ENCODE data around the gene DYNC2H1. TPM values are rescaled to one million over a fixed set of nuclear protein-coding genes. Genes with fewer than 3 reads are reported as not detected.

The DYNC2H1 gene
- total RNA-seq, 1 donor from 2014 or later: 16.2 TPM

DNA sequence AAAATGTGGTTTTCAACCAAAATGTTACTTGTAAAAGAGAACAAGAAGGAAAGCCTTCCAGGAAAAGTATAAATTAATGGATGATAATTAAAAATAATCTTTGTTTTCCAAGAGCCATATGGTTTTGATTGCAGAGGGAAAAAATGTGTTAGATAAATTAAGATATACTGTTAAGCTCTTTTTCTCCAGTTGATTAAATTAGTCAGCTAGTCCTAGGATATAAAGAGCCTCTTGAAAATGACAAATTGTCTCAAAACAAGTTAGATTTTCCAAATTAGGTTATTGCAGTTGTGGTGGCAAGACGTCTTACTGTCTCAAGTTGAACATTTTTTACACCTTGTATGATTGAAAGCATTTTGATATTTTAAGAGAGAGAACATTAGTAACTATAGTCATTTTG, 110.9 kb downstream of the DYNC2H1 start:
- Histone ChIP-seq H3K27ac (no peak overlapping the region), H3K9me3 (no peaks in the 10 kb centered on the region), H3K36me3 (no peaks in the 10 kb centered on the region), H3K4me3 (no peak overlapping the region), H3K27me3 (no peaks in the 10 kb centered on the region), H3K4me1 (no peaks in the 10 kb centered on the region)
- ATAC-seq: no peak
- DNase-seq: no peak
- TF ChIP-seq, protein P1, sequence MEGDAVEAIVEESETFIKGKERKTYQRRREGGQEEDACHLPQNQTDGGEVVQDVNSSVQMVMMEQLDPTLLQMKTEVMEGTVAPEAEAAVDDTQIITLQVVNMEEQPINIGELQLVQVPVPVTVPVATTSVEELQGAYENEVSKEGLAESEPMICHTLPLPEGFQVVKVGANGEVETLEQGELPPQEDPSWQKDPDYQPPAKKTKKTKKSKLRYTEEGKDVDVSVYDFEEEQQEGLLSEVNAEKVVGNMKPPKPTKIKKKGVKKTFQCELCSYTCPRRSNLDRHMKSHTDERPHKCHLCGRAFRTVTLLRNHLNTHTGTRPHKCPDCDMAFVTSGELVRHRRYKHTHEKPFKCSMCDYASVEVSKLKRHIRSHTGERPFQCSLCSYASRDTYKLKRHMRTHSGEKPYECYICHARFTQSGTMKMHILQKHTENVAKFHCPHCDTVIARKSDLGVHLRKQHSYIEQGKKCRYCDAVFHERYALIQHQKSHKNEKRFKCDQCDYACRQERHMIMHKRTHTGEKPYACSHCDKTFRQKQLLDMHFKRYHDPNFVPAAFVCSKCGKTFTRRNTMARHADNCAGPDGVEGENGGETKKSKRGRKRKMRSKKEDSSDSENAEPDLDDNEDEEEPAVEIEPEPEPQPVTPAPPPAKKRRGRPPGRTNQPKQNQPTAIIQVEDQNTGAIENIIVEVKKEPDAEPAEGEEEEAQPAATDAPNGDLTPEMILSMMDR (IDR thresholded peaks at IDR 0.05): no peak
- intact Hi-C loops (cut with DNase I): no loop called here

DNA sequence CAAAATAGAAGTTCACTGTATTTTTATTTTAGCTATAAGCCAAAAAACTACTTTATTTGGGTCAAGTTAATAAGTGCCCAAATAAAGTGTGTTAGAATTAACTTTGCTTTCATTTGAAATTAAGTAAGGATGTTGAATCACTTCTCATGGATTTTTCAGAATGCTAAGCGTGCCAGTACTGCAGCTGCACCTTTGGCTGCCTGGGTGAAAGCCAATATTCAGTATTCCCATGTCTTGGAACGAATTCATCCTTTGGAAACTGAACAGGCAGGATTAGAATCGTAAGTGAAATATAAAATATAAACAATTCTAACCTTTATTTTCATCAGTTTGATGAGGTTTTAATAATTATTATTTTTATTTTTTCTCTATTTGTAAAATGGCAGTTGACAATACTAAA, 113.6 kb downstream of the DYNC2H1 start:
- no peaks in the 10 kb centered on the region for H3K9me3 ChIP-seq
- no peak overlapping the region for H3K4me3 ChIP-seq
- ATAC-seq: no peak
- H3K27me3 ChIP-seq: no peaks in the 10 kb centered on the region
- TF ChIP-seq, protein P1 (IDR thresholded peaks at IDR 0.05): no peak
- H3K27ac ChIP-seq: no peak overlapping the region
- DNase-seq: no peak
- no peaks in the 10 kb centered on the region for H3K36me3 ChIP-seq
- intact Hi-C loops (cut with DNase I): no loop called here
- H3K4me1 ChIP-seq: no peaks in the 10 kb centered on the region

DNA sequence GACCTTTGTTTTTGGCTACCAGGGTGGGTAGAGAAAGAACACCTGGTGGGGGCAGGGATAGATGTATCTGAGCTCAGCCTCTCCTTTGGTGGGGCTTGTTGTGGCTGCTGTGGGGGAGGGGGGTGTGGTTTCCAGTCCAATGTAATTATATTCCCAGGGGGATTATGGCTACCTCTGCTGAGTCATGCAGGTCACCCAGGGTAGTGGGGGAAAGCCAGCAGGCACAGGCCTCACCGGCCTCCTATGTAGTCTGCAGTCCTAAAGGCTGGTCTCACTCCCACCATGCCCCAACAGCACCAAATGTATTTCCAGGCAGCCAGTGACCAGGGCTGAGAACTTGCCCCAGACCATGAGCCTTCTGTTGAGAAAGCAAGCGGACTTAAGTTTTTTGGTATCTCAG, 119.6 kb downstream of the DYNC2H1 start:
- TF ChIP-seq, protein P1 (IDR thresholded peaks at IDR 0.05): no peak
- Histone ChIP-seq H3K27ac (no peak overlapping the region), H3K4me3 (no peak overlapping the region), H3K36me3 (no peaks in the 10 kb centered on the region), H3K4me1 (no peaks in the 10 kb centered on the region), H3K27me3 (no peaks in the 10 kb centered on the region), H3K9me3 (no peaks in the 10 kb centered on the region)
- ATAC-seq (no peak), DNase-seq (no peak)
- intact Hi-C loops (cut with DNase I): no loop called here

DNA sequence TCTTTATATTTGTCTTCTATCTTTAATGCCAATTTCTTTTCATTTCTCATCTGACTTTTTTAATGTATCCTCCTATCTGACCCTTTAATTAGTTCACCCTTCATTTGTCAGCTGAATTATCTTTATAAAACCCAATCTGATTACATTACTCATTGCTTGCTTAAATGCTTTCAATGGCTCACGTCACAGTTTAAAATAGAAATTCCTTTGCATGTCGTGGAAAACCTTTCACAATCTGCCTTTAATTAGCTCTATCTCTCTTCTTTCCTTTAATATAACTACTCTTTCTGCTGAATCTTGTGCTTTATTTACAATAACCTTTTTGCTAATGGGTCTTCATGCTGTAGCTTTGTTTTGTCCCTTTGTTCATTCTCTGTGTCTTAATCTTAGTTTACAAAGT, 125.7 kb downstream of the DYNC2H1 start:
- intact Hi-C loops (cut with DNase I): no loop called here
- H3K4me3 ChIP-seq: no peak overlapping the region
- H3K27me3 ChIP-seq: no peaks in the 10 kb centered on the region
- H3K36me3 ChIP-seq: peaks cover 4% of the 10 kb centered on the region
- no peak overlapping the region for H3K27ac ChIP-seq
- ATAC-seq (no peak), DNase-seq (no peak)
- H3K9me3 ChIP-seq: no peaks in the 10 kb centered on the region
- H3K4me1 ChIP-seq: no peaks in the 10 kb centered on the region
- TF ChIP-seq, protein P1 (IDR thresholded peaks at IDR 0.05): no peak

DNA sequence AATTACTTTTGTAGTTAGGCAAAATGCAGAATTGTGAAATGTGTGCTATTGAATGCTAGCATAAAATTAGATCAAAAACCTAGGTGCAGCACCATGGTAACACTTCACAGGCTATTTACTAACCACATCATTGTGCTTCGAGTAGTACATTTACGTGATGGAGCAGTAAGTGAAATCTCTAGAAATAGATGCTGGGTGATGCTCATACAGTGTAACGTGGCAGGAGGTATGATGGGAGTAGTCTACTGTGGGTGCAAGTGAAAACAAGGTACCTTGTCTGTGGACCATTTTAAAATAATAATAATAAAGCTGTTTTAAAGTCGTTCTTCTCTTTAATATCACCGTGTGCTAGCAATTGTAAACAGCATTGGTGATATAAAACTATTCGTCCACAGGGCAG, 132.3 kb downstream of the DYNC2H1 start:
- Histone ChIP-seq H3K9me3 (no peaks in the 10 kb centered on the region), H3K36me3 (peaks cover 14% of the 10 kb centered on the region), H3K27ac (no peak overlapping the region), H3K4me1 (no peaks in the 10 kb centered on the region), H3K4me3 (no peak overlapping the region), H3K27me3 (no peaks in the 10 kb centered on the region)
- TF ChIP-seq, protein P1 (IDR thresholded peaks at IDR 0.05): no peak
- ATAC-seq: no peak
- intact Hi-C loops (cut with DNase I): no loop called here
- no peak for DNase-seq

DNA sequence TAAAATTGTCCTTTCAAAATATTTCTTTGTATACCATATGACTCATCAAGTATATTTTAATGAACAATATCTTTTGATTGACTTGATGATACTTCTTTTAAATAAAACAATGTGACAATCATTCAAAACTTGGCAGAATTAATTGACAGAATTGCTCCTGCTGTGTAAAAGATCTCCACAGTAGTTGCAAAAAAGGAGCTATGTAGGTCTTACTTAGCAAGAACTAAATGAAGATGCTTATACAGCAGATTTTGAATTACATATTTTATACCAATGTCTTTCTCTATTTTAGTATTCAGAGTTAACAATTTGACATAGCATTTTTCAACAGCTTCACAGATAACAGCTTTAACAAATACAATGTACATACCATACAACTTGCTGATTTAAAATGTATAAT, 144.9 kb downstream of the DYNC2H1 start:
- no peaks in the 10 kb centered on the region for H3K9me3 ChIP-seq
- ATAC-seq (no peak), DNase-seq (no peak)
- no peaks in the 10 kb centered on the region for H3K4me1 ChIP-seq
- no peaks in the 10 kb centered on the region for H3K27me3 ChIP-seq
- H3K27ac ChIP-seq: no peak overlapping the region
- no peak overlapping the region for H3K4me3 ChIP-seq
- intact Hi-C loops (cut with DNase I): no loop called here
- H3K36me3 ChIP-seq: peaks cover 5% of the 10 kb centered on the region
- TF ChIP-seq, protein P1 (IDR thresholded peaks at IDR 0.05): no peak
